Body of pancreas (tissue), 4 donors: ENCODE data around the gene ZNF709. TPM values are rescaled to one million over a fixed set of nuclear protein-coding genes. Genes with fewer than 3 reads are reported as not detected.

Source experiments
- ATAC-seq: fragments of 150-250 bp; one replicate; pipeline ENCODE4 v1.9.1; 2016
- DNase-seq, 4 donors: peaks; one replicate each; pipeline ENCODE4 v3.0.0-alpha.2; 2019
- H3K27ac ChIP-seq, 4 donors: fragments of 200-600 bp; sonication (generic); 1 replicate in 3 of 4; 2 replicates in 1 of 4; pipeline versions ENCODE4 v1.5.1 to v1.6.1; 2016 to 2019; ENCODE audit warnings: mild to moderate bottlenecking in 1 of 4, mixed read lengths in 1 of 4, moderate library complexity in 1 of 4
- H3K27me3 ChIP-seq, 2 donors: fragments of 200-600 bp; sonication (generic); one replicate each; pipeline ENCODE4 v1.6.0; 2016; ENCODE audit warnings: mild to moderate bottlenecking in 1 of 2
- H3K36me3 ChIP-seq, 2 donors: fragments of 200-600 bp; sonication (generic); replicated peaks in 1 of 2; 2 replicates each; pipeline ENCODE4 v1.5.1; 2016; ENCODE audit warnings: low read depth in 2 of 2; ENCODE audit not compliant: insufficient read depth in 1 of 2
- H3K4me1 ChIP-seq: fragments of 200-600 bp; sonication (generic); one replicate; pipeline ENCODE4 v1.6.0; 2016
- H3K4me3 ChIP-seq, 2 donors: fragments of 200-600 bp; sonication (generic); 1 replicate in 1 of 2; 2 replicates in 1 of 2; pipeline ENCODE4 v1.5.1; 2016 to 2019
- H3K9me3 ChIP-seq, 3 donors: fragments of 200-600 bp; sonication (generic); 1 replicate in 2 of 3; 2 replicates in 1 of 3; pipeline ENCODE4 v1.5.1; 2016
- POLR2A ChIP-seq, 3 donors: fragments of 450-650 bp; IDR thresholded peaks; one replicate each; pipeline ENCODE4 v1.6.1; 2016; ENCODE audit warnings: antibody characterized with exemption in 3 of 3, mild to moderate bottlenecking in 2 of 3
- WGBS, 2 donors: methylation state at CpG; one replicate each; pipeline ENCODE4 v1.1.5; 2017; 5-methylcytosine and 5-hydroxymethylcytosine counted together
- intact Hi-C: fragments of 100-400 bp; cut with DNase I; formaldehyde crosslinking; loops from one replicate; pipeline ENCODE4 v1.15.1; 2023
- total RNA-seq, 2 donors: library from RNA; depleted of rRNA; stranded (reverse); fragments of >200 nt; gene quantifications; one replicate each; pipeline ENCODE4 v1.1.0, GENCODE V29; 2016
- TF ChIP-seq, protein P1 (sequence below), 7 experiments: fragments of 450-650 bp in 4 of 7; fragments of 200-600 bp in 3 of 7; sonication (generic) in 3 of 7; IDR thresholded peaks; one replicate each; pipeline ENCODE4 v1.5.1; 2016 to 2019; ENCODE audit warnings: antibody characterized with exemption in 7 of 7

The ZNF709 gene
- total RNA-seq, 2 donors from 2014 or later = 2.3 to 3.1 TPM

DNA sequence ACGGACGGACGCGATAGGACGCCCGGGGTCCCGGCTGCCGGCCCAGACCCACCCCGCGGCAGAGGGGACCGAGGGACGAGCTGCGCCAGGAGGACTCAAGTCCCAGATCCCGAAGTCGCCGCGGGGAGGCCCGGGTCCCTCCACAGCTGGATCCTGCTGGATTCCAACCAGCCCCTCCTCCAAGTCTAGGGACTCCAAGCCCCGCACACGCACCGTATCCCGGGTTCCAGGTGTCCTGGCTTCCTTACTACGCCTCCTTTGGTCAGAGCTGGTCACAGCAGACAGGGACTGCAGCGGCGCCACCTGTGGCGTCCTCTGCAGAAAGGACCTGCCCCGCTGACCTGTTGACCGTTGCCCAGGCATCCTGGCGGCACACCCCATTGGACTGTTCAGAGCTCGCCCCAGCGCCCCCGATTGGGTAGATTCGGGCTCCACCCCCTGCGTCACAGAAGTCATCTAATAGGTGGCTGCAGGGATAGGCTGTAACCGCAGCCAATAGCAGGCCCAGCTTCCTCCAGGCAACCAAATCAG, 29.0 kb upstream of the ZNF709 start:
- TF ChIP-seq POLR2A (IDR thresholded peaks at IDR 0.05) = no peak
- TF ChIP-seq, protein P1, sequence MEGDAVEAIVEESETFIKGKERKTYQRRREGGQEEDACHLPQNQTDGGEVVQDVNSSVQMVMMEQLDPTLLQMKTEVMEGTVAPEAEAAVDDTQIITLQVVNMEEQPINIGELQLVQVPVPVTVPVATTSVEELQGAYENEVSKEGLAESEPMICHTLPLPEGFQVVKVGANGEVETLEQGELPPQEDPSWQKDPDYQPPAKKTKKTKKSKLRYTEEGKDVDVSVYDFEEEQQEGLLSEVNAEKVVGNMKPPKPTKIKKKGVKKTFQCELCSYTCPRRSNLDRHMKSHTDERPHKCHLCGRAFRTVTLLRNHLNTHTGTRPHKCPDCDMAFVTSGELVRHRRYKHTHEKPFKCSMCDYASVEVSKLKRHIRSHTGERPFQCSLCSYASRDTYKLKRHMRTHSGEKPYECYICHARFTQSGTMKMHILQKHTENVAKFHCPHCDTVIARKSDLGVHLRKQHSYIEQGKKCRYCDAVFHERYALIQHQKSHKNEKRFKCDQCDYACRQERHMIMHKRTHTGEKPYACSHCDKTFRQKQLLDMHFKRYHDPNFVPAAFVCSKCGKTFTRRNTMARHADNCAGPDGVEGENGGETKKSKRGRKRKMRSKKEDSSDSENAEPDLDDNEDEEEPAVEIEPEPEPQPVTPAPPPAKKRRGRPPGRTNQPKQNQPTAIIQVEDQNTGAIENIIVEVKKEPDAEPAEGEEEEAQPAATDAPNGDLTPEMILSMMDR (IDR thresholded peaks at IDR 0.05) = peak in 4 of 7 experiments; percentile 15 to 32 (median 24)
- ATAC-seq (peak; percentile 33), DNase-seq (peak; percentile 21 to 44 (median 40))
- Histone ChIP-seq H3K27ac (no peak overlapping the region), H3K27me3 (no peaks in the 10 kb centered on the region), H3K36me3 (no peaks in the 10 kb centered on the region), H3K4me1 (no peaks in the 10 kb centered on the region), H3K4me3 (no peak overlapping the region), H3K9me3 (no peaks in the 10 kb centered on the region)
- 10 to 39% methylated on average over 2 to 35 of the region's 35 CpGs for WGBS, 2 donors
- intact Hi-C loops = no loop called here

DNA sequence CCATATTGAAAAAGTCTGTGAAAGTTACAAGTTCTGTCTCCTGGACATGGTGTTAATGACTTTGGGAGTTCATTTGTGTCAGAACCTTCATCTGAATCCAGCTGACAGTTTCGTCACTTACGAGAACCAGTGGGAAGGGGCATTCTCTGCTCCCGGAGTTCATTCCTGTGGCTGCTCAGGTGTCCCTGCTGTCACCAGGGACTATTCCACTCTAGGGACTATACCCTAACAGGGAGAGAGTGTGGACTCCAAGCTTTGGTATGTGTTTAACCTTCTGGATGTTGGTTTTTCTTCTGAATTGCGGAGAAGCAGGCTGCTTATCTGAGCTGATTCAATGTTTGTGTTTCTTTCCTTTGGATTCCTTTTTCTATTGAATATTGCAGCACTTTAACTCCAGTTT, 12.4 kb upstream of the ZNF709 start:
- no peak for DNase-seq
- TF ChIP-seq, protein P1 (IDR thresholded peaks at IDR 0.05) = no peak
- TF ChIP-seq POLR2A (IDR thresholded peaks at IDR 0.05) = no peak
- Histone ChIP-seq H3K36me3 (no peaks in the 10 kb centered on the region), H3K4me3 (no peak overlapping the region), H3K27me3 (no peaks in the 10 kb centered on the region), H3K9me3 (no peaks in the 10 kb centered on the region), H3K27ac (peak overlapping the region in 1 of 4 donors; percentile 21), H3K4me1 (peaks cover 18% of the 10 kb centered on the region)
- intact Hi-C loops = no loop called here
- no peak for ATAC-seq
- WGBS, 2 donors = 13 to 54% methylated on average over 4 of the region's 4 CpGs

DNA sequence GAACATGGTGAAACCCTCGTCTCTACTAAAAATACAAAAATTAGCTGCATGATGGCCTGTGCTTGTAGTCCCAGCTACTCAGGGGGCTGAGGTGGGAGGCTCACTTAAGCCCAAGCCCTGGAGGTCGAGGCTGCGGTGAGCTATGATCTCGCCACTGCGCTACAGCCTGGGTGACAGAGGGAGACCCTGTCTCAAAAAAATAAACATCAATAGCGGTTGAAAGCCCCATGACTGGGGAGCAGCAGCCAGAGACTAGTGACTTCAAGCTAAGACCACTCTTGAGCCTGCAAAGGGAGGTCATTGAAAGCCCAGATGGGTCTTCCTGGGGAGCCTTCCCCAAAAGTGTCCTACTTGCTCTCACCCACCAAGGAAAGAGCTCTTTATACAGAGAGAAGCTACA, 11.9 kb upstream of the ZNF709 start:
- ATAC-seq (no peak), DNase-seq (no peak)
- Histone ChIP-seq H3K4me3 (no peak overlapping the region), H3K27ac (no peak overlapping the region), H3K4me1 (peaks cover 18% of the 10 kb centered on the region), H3K27me3 (no peaks in the 10 kb centered on the region), H3K9me3 (no peaks in the 10 kb centered on the region), H3K36me3 (no peaks in the 10 kb centered on the region)
- TF ChIP-seq, protein P1 (IDR thresholded peaks at IDR 0.05) = no peak
- TF ChIP-seq POLR2A (IDR thresholded peaks at IDR 0.05) = no peak
- WGBS, 2 donors = 50 to 79% methylated on average over 1 to 4 of the region's 6 CpGs
- intact Hi-C loops = no loop called here

DNA sequence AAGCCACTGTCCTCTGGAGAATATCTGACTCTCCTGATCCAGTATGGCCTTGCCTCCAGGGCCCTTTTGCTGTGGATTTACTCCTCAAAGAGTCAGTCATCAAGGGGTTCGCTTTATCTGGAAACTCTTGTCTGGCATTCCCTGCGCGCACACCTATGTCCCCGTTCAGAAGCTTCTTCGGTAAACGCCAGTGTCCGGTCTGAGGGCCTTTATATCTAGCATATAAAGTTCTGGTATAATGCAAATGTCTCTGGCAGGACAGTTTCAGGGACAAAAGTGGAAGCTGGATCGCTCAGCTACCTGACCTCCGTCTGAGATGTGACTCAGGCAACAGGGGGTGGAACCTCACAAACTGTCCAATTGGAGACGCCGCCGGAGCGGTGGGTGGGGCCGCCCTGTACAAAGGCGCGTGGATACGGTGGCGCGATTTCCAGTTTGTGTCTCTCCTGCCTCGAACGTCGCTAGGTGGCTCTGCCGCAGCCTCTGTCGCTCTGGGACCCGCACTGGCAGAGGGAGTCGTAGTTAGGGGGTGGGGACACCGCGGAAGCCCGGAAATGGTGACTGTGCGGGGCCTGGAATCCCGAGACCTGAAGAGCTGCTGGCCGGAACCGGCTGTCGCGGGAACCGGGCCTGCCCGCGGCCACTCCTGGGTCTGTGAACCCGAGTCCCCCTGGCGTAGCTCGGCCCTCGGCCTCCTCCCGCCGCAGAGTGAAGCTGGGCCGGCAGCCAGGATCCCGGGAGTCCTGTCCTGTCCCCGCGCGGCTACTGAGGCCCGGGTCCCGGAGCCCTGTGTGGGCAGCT, 10.6 kb upstream of the ZNF709 start:
- Histone ChIP-seq H3K4me3 (peak overlapping the region; percentile 28 to 32), H3K9me3 (no peaks in the 10 kb centered on the region), H3K27ac (peak overlapping the region; percentile 88 to 93 (median 90)), H3K4me1 (peaks cover 18% of the 10 kb centered on the region), H3K36me3 (no peaks in the 10 kb centered on the region), H3K27me3 (no peaks in the 10 kb centered on the region)
- ATAC-seq (peak; percentile 100), DNase-seq (peak; percentile 96 to 98 (median 98))
- peak; percentile 87 to 95 (median 94) for TF ChIP-seq POLR2A (IDR thresholded peaks at IDR 0.05)
- TF ChIP-seq, protein P1 (IDR thresholded peaks at IDR 0.05) = peak in 5 of 7 experiments; percentile 22 to 59 (median 53)
- intact Hi-C loops = no loop called here
- 1 to 4% methylated on average over 20 to 51 of the region's 51 CpGs for WGBS, 2 donors
